Lower lobe of right lung (tissue), 2 donors: ENCODE results near the gene CHRNA1. TPM values are rescaled to one million over a fixed set of nuclear protein-coding genes. Genes with fewer than 3 reads are reported as not detected.

Source experiments
- ATAC-seq, 2 donors: fragments of 200-7000 bp; cut with Tn5 transposase; one replicate each; pipeline ENCODE4 v1.9.1; 2020 to 2022; ENCODE audit warnings: mild to moderate bottlenecking in 2 of 2, moderate library complexity in 2 of 2
- DNase-seq: peaks from one replicate; pipeline ENCODE4 v3.0.0-alpha.2; 2020
- H3K27ac ChIP-seq: fragments of 200-600 bp; one replicate; pipeline ENCODE4 v1.8.0; 2022
- H3K27me3 ChIP-seq: fragments of 200-600 bp; one replicate; pipeline ENCODE4 v1.8.0; 2022; ENCODE audit warnings: low read depth
- H3K36me3 ChIP-seq: fragments of 200-600 bp; one replicate; pipeline ENCODE4 v1.8.0; 2022; ENCODE audit warnings: mild to moderate bottlenecking
- H3K4me1 ChIP-seq: fragments of 200-600 bp; one replicate; pipeline ENCODE4 v1.8.0; 2022
- H3K4me3 ChIP-seq: fragments of 200-600 bp; one replicate; pipeline ENCODE4 v1.8.0; 2022; ENCODE audit warnings: mild to moderate bottlenecking
- H3K9me3 ChIP-seq: fragments of 200-600 bp; one replicate; pipeline ENCODE4 v1.8.0; 2022
- intact Hi-C: fragments of 100-400 bp; cut with DNase I; formaldehyde crosslinking; loops from one replicate; pipeline ENCODE4 v1.11.0; 2022
- total RNA-seq: library from RNA; stranded (reverse); fragmentation: NEBNext Ultra II Directional; extraction: Animal tissue kit (Norgen Biotek cat#: 25700); gene quantifications from one replicate; pipeline ENCODE4 v1.2.1, GENCODE V29; 2021
- TF ChIP-seq, protein P1 (sequence below): fragments of 200-600 bp; IDR thresholded peaks from one replicate; pipeline ENCODE4 v1.8.0; 2022; ENCODE audit warnings: antibody characterized with exemption, mild to moderate bottlenecking
- donor health status: DM: no; HTN: yes; CAD: no; lungs with severe emphysema.

CHRNA1 gene
- total RNA-seq, 1 donor from 2014 or later, result not detected

DNA sequence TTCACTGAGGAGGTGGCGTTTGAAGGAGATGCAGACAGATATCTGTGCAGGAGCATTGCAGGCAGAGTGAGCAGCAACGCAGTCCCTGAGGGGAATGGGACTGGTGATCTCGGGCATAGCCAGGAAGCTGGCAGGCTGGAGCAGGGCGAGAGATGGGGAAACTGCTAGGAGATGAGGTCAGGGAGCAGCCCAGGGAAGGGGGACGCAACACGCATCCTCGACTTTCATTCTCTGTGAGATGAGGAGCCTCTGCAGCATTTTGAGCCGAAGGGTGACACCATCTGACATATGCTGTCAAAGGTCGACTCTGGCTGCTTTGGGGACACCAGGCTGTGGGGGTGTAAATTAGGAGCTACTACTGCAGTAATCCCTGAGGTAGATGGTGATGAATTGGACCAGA is 4.3 kb upstream of the CHRNA1 start:
- intact Hi-C loops, result no loop called here
- Histone ChIP-seq H3K4me1 (peaks cover 14% of the 10 kb centered on the region), H3K27ac (no peak overlapping the region), H3K36me3 (no peaks in the 10 kb centered on the region), H3K9me3 (no peaks in the 10 kb centered on the region), H3K4me3 (no peak overlapping the region), H3K27me3 (no peaks in the 10 kb centered on the region)
- no peak for DNase-seq
- ATAC-seq, result no peak
- TF ChIP-seq, protein P1, sequence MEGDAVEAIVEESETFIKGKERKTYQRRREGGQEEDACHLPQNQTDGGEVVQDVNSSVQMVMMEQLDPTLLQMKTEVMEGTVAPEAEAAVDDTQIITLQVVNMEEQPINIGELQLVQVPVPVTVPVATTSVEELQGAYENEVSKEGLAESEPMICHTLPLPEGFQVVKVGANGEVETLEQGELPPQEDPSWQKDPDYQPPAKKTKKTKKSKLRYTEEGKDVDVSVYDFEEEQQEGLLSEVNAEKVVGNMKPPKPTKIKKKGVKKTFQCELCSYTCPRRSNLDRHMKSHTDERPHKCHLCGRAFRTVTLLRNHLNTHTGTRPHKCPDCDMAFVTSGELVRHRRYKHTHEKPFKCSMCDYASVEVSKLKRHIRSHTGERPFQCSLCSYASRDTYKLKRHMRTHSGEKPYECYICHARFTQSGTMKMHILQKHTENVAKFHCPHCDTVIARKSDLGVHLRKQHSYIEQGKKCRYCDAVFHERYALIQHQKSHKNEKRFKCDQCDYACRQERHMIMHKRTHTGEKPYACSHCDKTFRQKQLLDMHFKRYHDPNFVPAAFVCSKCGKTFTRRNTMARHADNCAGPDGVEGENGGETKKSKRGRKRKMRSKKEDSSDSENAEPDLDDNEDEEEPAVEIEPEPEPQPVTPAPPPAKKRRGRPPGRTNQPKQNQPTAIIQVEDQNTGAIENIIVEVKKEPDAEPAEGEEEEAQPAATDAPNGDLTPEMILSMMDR, result no peak

DNA sequence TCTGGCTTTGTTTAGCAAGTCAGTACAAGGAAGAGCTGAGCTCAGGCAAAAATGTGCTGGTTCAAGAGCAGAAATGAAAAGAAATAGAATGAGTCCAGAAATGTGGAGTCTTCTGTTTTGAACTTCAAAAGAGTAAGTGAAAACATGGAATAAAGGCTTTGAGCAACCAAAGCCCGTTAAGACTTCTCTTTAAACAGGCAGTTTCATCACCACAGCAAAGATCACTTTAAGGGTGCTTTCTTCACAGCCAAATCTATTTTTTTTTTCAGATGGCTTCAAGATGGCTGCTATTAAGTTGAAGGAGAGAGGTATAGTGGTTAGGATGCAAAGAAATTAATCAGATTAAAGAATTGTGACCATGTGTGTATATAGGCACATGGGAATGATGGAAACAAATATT is 2.0 kb upstream of the CHRNA1 start:
- no peak for ATAC-seq
- H3K27ac ChIP-seq, result no peak overlapping the region
- no peaks in the 10 kb centered on the region for H3K9me3 ChIP-seq
- H3K4me3 ChIP-seq, result no peak overlapping the region
- H3K4me1 ChIP-seq, result no peaks in the 10 kb centered on the region
- intact Hi-C loops, result no loop called here
- no peaks in the 10 kb centered on the region for H3K36me3 ChIP-seq
- H3K27me3 ChIP-seq, result no peaks in the 10 kb centered on the region
- no peak for DNase-seq
- TF ChIP-seq, protein P1, result no peak

DNA sequence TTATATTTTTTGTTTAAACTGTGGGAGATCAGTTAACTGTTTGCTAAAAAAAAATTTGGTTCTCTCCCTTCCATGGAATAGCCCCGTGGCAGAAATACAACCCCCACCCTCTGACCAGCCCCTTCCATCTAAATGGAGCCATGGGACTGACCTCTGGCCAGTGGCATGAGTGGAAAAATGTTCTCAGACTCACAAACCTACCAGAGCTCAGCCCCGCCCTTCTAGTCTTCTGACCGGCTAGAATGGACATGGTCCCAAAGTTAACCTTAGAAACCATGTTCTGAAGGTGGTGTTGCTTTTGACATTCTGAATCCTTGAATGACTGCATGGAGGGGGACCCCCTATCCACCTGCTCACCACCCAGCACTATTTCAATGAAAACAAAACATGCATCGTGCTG is 1.3 kb upstream of the CHRNA1 start:
- DNase-seq, result no peak
- Histone ChIP-seq H3K36me3 (no peaks in the 10 kb centered on the region), H3K4me1 (no peaks in the 10 kb centered on the region), H3K27ac (no peak overlapping the region), H3K27me3 (no peaks in the 10 kb centered on the region), H3K9me3 (no peaks in the 10 kb centered on the region), H3K4me3 (no peak overlapping the region)
- no peak for ATAC-seq
- intact Hi-C loops, result no loop called here
- TF ChIP-seq, protein P1, result no peak

DNA sequence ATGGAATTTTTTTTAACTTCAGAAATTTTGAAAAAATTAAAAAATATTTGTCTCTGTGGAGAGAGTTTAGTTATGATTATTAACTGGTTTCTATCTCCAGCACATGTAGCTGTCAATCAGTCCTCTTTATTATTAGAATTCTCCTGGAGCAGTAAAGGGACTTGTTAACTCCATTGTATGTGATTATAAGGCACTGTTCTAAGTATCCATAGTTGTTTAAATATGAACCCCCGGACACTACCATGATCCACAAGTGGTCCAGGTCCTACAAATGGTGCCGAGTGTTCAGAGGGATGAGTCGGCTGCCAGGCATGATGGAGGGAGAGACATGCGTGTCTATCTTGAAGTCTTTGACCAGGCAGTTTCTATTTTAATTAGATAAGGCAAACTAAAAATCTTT is 492 bp downstream of the CHRNA1 start:
- Histone ChIP-seq H3K27me3 (no peaks in the 10 kb centered on the region), H3K27ac (no peak overlapping the region), H3K4me1 (no peaks in the 10 kb centered on the region), H3K9me3 (no peaks in the 10 kb centered on the region), H3K36me3 (no peaks in the 10 kb centered on the region), H3K4me3 (no peak overlapping the region)
- intact Hi-C loops, result no loop called here
- TF ChIP-seq, protein P1, result no peak
- no peak for ATAC-seq
- no peak for DNase-seq

DNA sequence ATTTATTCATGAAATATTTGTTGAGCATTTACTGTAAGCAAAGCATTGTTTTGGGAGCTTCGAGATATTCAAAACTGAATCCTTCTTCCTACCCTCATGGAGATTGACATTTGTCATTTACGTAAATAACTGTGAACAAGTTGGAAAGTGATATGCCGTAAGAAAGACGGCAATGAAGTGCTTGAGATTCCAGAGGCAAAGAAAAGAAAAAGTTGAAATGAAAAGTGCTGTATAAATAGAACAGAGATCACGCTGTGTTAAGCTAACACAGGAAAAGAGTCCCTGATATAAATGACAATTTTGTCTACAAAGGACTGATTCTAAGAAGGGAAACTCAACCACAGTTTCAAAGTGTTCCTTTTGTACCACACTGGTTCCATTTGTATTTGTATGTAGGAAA is 1.8 kb downstream of the CHRNA1 start:
- no peaks in the 10 kb centered on the region for H3K9me3 ChIP-seq
- ATAC-seq, result no peak

More for the DNA sequence above, 1.8 kb downstream of the CHRNA1 start:
- intact Hi-C loops, result no loop called here
- Histone ChIP-seq H3K36me3 (no peaks in the 10 kb centered on the region), H3K27ac (no peak overlapping the region), H3K4me3 (no peak overlapping the region), H3K4me1 (no peaks in the 10 kb centered on the region), H3K27me3 (no peaks in the 10 kb centered on the region)
- TF ChIP-seq, protein P1, result no peak
- no peak for DNase-seq
